HG03103 (cell line): ENCODE data around the gene PALLD.

Experiments
- ATAC-seq: cut with Tn5 transposase; IDR thresholded peaks from one replicate; pipeline ENCODE4 v1.9.1; 2021; ENCODE audit warnings: low read depth; ENCODE audit not compliant: unreplicated experiment

The PALLD gene

DNA sequence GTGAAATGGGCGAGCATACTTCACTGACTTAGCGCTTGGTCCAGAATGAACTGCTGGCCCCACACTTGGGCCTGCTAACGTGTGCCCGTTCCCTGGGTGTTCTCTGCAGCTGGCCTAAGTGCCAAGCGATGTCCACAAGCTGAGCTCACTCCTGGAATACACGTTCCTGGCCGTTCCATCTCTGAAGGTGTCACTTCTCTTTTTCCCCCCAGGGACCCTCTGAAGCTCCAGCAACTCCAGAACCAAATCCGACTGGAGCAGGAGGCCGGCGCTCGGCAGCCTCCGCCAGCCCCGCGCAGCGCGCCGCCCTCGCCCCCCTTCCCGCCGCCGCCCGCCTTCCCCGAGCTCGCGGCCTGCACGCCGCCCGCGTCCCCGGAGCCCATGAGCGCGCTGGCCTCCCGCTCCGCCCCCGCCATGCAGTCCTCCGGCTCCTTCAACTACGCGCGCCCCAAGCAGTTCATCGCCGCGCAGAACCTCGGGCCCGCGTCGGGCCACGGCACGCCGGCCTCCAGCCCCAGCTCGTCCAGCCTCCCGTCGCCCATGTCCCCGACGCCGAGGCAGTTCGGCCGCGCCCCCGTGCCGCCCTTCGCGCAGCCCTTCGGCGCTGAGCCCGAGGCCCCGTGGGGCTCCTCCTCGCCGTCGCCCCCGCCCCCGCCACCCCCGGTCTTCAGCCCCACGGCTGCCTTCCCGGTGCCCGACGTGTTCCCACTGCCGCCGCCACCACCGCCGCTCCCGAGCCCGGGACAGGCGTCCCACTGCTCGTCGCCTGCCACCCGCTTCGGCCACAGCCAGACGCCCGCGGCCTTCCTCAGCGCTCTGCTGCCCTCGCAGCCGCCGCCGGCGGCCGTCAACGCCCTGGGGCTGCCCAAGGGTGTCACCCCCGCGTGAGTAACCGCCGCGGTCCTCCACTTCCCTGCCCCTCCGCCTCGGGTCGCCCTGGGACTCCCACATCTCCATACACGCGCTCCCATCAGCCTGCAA lies 380.9 kb downstream of the PALLD start:
- peak; percentile 29 for ATAC-seq

DNA sequence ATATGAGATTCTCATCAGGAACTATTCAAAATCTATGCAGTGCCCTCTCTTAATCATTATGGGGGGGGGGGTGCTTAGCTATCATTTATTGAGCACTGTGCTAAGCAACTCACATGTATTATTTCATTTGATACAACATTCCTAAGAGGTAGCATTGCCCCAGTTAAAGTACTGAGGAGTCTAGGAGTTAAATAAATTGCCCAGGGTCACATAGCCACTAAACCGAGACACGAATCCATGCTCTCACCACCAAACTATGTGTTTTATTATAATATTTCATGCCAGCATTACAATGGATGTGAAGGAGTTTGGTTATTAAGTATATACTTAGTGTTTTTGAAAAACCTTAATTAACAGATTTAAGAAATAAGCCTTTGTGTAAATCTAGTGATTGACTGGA lies 381.8 kb downstream of the PALLD start:
- ATAC-seq, result no peak

- no peak for ATAC-seq
Observed at GRCh38 chr4:168879188-168879587, 382.3 kb downstream of the PALLD start.

DNA sequence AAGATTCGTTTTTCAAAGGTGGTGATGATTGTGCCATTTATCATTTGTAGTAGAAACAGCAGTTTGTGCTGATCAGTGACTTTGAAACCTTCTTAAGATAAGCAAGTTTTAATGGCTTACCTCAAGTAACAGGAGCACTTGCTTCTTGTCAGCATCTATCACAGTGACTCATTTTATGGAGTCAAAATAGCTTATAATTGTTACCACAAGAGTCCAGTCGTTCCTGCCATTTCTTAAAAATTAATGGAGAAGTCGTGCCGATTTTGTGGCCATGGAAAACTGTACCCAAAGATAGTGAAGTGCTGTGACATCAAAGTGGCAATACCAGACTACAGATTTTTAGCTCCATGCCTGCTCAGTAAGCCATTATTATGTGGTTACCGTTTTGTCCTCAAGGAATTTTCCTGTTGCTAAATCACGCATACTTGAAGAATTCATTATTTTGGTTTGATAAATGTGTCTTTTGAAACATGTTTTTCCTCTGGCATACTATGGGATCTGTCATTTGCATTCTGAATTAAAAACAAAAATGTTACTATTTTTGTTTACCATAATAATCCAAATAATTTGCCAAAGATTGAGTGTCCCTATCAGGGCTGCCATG lies 383.3 kb downstream of the PALLD start:
- no peak for ATAC-seq

GRCh38 chr4:168880811-168881595 lies 384.2 kb downstream of the PALLD start:
- peak; percentile 66 for ATAC-seq

DNA sequence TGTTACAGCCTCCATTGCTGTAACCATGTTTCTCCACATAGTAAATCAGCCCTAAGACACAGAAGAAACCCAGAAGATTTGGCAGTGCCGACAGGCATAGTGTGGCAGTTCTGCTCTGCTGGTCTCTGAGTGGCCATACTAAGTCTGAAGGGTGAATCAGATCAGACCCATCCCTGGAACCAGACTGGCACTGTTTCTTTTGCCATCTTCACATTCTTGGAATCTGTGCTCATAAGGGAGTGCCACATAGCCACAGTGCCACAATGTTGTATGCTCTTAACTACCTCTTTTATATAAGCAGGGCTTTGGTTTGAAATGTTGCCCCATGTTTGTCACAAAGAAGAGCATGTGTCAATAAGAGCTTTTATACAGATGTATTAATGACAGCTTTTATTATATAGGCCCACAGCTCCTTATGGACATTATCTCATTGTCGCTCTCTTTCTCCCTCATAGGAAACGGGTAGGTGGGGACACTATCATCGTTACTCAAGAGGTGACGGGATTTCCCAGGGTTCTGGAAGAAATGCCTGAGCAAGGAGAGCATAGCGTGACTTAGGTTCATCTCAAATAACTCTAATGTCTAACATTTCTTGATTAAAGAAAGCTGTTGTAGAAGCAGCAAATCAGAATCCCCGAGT lies 385.0 kb downstream of the PALLD start:
- no peak for ATAC-seq

- ATAC-seq, result no peak
Observed at GRCh38 chr4:168882650-168883233, 385.9 kb downstream of the PALLD start.

GRCh38 chr4:168883513-168883912 lies 386.7 kb downstream of the PALLD start:
- no peak for ATAC-seq

DNA sequence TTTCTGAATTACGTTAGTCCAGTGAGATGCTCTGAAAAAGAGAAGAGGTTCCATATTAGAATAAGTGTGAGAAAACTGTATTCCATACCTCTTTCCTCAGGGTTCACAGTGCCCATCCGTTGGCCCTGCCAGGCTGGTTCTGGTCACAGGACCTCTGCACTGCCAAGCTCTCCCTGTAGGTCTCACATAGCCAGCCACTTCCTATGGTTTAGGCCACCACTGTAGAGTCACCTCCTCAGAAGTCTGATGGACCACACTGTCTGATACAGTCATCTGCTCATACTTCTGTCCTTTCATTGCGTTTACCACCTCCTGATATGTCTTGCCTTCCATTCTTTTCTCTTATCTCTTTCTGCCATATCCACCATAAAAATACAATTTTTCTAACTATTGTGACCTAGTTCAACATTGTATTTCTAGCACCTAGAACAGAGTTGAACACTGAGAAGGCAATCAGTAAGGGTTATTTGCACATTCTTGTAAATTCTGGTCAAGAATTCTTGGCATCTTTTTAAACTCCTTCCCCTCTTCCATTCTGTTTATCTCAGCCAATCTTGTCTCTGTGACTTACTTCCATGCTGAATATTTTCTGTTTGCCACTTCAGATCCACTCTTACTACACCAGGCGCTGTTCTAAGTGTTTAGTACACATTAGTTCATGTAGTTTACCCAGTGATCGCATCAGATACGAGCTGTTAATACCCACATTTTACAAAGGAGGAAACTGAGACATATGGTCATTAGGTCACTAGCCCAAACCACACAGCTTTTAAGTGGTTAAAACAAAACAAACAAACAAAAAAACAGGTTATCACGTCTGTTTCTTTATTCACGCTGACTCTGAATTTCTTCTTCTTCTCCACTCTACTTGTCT lies 387.6 kb downstream of the PALLD start:
- ATAC-seq, result no peak

DNA sequence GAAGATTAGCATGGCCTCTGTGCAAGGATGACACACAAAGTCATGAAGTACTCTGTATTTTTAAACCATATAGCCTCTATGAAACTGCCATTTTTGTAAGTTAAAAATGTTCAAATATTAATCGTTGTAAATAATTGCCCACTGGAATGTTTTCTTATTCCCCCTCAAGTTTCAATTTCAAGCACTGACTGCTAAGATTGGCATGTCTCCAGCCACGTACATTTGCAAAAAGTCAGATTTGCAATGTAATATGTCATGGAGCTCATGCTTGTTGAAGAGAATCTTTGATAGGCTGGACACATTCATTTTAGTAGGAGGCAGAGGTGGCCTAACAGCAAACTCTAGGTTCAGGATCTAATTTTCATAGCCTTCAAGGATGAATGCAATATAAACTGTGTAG lies 388.5 kb downstream of the PALLD start:
- no peak for ATAC-seq

- ATAC-seq, result no peak
Observed at GRCh38 chr4:168886351-168886750, 389.5 kb downstream of the PALLD start.

GRCh38 chr4:168887809-168888208 lies 391.0 kb downstream of the PALLD start:
- no peak for ATAC-seq

DNA sequence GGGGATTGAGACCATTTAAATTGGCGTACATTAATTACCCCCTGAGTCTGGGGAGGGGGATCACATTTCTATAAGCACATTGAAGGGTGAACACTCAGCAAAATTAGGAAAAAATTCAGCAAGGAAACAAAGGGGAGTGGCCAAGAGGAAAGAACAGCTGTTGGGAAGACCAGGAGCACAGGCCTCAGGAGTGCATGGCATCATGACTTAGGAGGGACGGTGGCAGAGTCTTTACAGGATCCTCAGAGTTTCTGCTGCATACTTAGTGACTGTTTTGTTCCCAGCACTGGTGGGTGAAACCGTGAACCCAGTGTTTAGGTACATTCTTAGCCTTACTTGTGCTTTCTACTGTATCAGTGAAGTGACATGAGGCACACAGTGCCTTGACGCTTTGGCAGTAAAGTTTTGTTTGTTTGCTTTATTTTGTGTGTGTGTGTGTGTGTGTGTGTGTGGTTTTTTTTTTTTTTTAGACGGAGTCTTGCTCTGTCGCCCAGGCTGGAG lies 391.9 kb downstream of the PALLD start:
- no peak for ATAC-seq

- ATAC-seq, result no peak
Observed at GRCh38 chr4:168891086-168891485, 394.2 kb downstream of the PALLD start.

- no peak for ATAC-seq
Observed at GRCh38 chr4:168891688-168892087, 394.8 kb downstream of the PALLD start.

GRCh38 chr4:168892475-168892874 lies 395.6 kb downstream of the PALLD start:
- no peak for ATAC-seq

GRCh38 chr4:168893205-168893604 lies 396.4 kb downstream of the PALLD start:
- ATAC-seq, result no peak

DNA sequence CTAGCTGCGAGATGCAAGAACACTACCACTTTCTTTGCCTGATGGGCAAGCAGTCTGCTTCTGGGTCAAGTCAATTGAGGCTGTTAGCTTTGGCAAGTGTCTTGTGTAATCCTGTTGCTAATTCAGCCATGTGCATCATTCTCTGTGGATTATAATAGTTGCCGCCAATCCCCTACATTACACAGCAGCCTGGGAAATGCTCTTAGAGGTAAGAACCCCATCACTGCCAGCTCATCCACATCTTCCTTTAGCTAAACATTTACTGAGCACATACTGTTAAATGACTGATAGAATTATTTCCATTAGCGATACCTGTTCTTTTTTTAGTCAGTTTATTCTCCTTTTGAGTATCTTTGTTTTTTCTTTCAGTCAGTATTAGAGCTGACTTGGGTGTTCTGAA lies 397.0 kb downstream of the PALLD start:
- ATAC-seq, result no peak

DNA sequence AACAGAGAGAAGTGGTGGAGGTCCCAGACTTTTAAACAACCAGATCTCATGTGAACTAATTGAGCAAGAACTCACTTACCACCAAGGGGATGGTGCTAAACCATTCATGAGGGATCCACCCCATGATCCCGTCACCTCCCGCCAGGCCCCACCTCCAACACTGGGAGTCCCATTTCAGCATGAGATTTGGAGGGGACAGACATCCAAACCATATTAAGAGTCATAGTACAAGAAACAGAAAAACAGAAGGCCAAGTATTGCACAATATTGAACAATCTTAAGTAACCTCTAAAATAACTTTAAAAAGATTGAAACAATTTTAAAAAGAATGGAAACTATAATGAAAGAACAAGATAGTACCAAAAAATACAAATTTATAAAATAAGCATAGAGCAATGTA lies 403.2 kb downstream of the PALLD start:
- ATAC-seq, result no peak
